NCI-H748 (cell line): ENCODE measurements around the gene ULK2.

Experiments
- DNase-seq: peaks from one replicate; lab custom pipeline; 2025; ENCODE audit not compliant: unreplicated experiment; lab: John Stamatoyannopoulos, UW

Gene ULK2

GRCh38 chr17:19747829-19748806, 119.6 kb downstream of the ULK2 start, which contains the start of gene ALDH3A1:
Gene ALDH3A1 (minus strand): TSS chr17:19748298. CDS start chr17:19745129, 3,169 bp downstream.
- DNase-seq: peak; percentile 17

GRCh38 chr17:19747159-19747719, 120.5 kb downstream of the ULK2 start:
- no peak for DNase-seq

GRCh38 chr17:19746517-19746916, 121.2 kb downstream of the ULK2 start:
- DNase-seq: no peak

- peak; percentile 72 for DNase-seq
These were observed 122.6 kb downstream of the ULK2 start for GRCh38 chr17:19744922-19745757.

- DNase-seq: no peak
These were observed 123.2 kb downstream of the ULK2 start for GRCh38 chr17:19744492-19744891.

GRCh38 chr17:19743101-19744100, 124.3 kb downstream of the ULK2 start:
- no peak for DNase-seq

GRCh38 chr17:19742495-19742894, 125.2 kb downstream of the ULK2 start:
- DNase-seq: no peak

GRCh38 chr17:19741832-19742457, 125.8 kb downstream of the ULK2 start:
- no peak for DNase-seq

- DNase-seq: no peak
These were observed 126.8 kb downstream of the ULK2 start for GRCh38 chr17:19740933-19741332.

- no peak for DNase-seq
These were observed 128.2 kb downstream of the ULK2 start for GRCh38 chr17:19739241-19740201.

- no peak for DNase-seq
These were observed 129.0 kb downstream of the ULK2 start for GRCh38 chr17:19738757-19739156.

GRCh38 chr17:19738073-19738449, 129.7 kb downstream of the ULK2 start:
- no peak for DNase-seq

GRCh38 chr17:19737305-19738072, 130.2 kb downstream of the ULK2 start:
- DNase-seq: no peak

- DNase-seq: no peak
These were observed 131.7 kb downstream of the ULK2 start for GRCh38 chr17:19736071-19736470.

GRCh38 chr17:19733953-19734526, 133.7 kb downstream of the ULK2 start:
- DNase-seq: peak; percentile 73

GRCh38 chr17:19731626-19732025, 136.1 kb downstream of the ULK2 start:
- no peak for DNase-seq

- no peak for DNase-seq
These were observed 136.9 kb downstream of the ULK2 start for GRCh38 chr17:19730843-19731242.
